ENCODE measurements around the gene FXYD2. TPM values are rescaled to one million over a fixed set of nuclear protein-coding genes. Genes with fewer than 3 reads are reported as not detected.
A peak's percentile ranks its signal among the peaks of the same experiment; 100 is the strongest.

Gene FXYD2
- total and polyA plus RNA-seq, 10 of the 15 experiments (the other 5 are each of a cell fraction or from before 2014, with no cell fraction given) = 1.2 to 4.5 (median 2.4) TPM

DNA sequence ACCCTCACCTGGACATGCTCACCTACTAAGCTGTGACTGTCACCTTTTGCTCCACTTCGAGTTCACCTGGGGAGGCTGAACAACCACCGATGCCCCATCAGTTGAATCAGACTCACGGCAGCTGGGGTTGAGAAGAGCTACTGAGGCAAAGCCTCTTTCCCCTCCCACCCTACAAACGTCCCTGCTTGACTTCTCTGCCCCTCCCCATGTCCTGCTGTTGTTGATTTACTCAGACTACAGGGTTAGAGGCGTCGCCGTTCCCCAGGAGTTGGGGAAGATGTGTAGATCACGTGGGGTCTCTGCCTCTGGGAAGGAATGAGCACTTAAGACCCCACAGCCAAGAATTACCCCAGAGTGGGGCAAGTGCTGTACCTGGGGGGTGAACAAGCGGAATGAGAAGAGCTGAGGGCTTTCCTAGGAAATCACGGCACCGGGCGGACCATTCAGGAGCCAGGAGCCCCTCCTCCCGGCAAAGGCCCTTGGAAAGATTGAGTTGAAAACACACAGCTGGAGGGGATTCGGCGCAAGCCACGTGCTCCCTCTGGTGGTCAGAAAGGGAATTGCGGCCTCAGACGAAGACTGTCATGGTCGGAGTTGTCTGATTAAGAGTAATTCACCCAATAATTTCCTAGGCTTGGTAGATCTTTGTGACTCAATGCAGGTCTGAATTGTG, 7.0 kb downstream of the FXYD2 start:
- SMC1A ChIA-PET (ENCODE audit: uncharacterized antibody, unreplicated experiment) = interaction anchor here (0.8 to 11.7 kb wide), 23 partner anchors 10 to 586 kb away, joined by 3 to 318 read pairs (median 5); partner anchors contain the start of gene PCSK7
- no peak overlapping the region for H3K4me3 ChIP-seq
- ATAC-seq = peak; percentile 47
- peak overlapping the region; percentile 66 for H3K9ac ChIP-seq (ENCODE audit: control insufficient read depth, insufficient read depth, low read length)
- CTCF ChIA-PET = interaction anchor here (0.5 to 16.0 kb wide), 41 partner anchors 9 to 591 kb away, joined by 3 to 503 read pairs (median 4); partner anchors contain the start of genes IL10RA and TMPRSS13
- POLR2A ChIA-PET = interaction anchor here (0.5 to 4.8 kb wide), 12 partner anchors 9 to 393 kb away, joined by 3 to 47 read pairs (median 4); no protein-coding TSS in a partner anchor
- intact Hi-C loops (cut with micrococcal nuclease; ENCODE audit: unreplicated experiment) = loop anchor here (1.0 to 10.0 kb wide), 6 partner anchors 10 to 1893 kb away; partner anchors contain the start of genes KMT2A, PCSK7 and RNF214
- whole genome bisulfite sequencing (ENCODE audit: insufficient coverage, insufficient replicate concordance, low lambda C conversion rate, missing lambda C conversion rate) = 8% methylated on average over 19 of the region's 19 CpGs
- peak; percentile 83 for FAIRE-seq
- peak overlapping the region; percentile 87 for H3K27ac ChIP-seq (ENCODE audit: control insufficient read depth, insufficient read depth)
- H3K79me2 ChIP-seq (ENCODE audit: control insufficient read depth, insufficient read depth, low read length) = peaks cover 2% of the 10 kb centered on the region; the same call in 1 of the 2 replicates
- peak overlapping the region; percentile 68 for H2AFZ ChIP-seq (ENCODE audit: control insufficient read depth, low read depth, low read length)
- no peaks in the 10 kb centered on the region for H3K36me3 ChIP-seq (ENCODE audit: control insufficient read depth in 2 of 2, insufficient read depth in 2 of 2, low read length in 1 of 2)
- H3K4me1 ChIP-seq (ENCODE audit: control insufficient read depth, insufficient read depth, low read length) = peaks cover 55% of the 10 kb centered on the region
- no peaks in the 10 kb centered on the region for H3K9me3 ChIP-seq (replicated peaks; ENCODE audit: control insufficient read depth, insufficient read depth, low read length)
- BruUV-seq (replicated peaks) = no TSS peak
- RAD21 ChIA-PET (ENCODE audit: unreplicated experiment) = interaction anchor here (0.8 to 22.6 kb wide), 27 partner anchors 9 to 586 kb away, joined by 3 to 393 read pairs (median 4); partner anchors contain the start of genes IL10RA and PCSK7
- no peaks in the 10 kb centered on the region for H3K27me3 ChIP-seq (replicated peaks in 1 of 2; ENCODE audit: control insufficient read depth in 2 of 2, insufficient read depth in 2 of 2, low read length in 1 of 2)
- in situ Hi-C loops (cut with MboI) = no loop called here
- peak overlapping the region; percentile 49 for H3K4me2 ChIP-seq (ENCODE audit: control insufficient read depth, insufficient read depth)
- H4K20me1 ChIP-seq (ENCODE audit: control insufficient read depth, insufficient read depth) = no peaks in the 10 kb centered on the region
- peak; percentile 93 for DNase-seq (ENCODE audit: low read depth, low spot score)
- TF ChIP-seq EGR1 (IDR thresholded peaks at IDR 0.05; ENCODE audit: borderline replicate concordance in 1 of 2, low read depth in 2 of 2, low read length in 2 of 2) (no peak), POU2F2 (IDR thresholded peaks at IDR 0.05; ENCODE audit: borderline replicate concordance, low read depth, low read length) (peak; percentile 23; the same call in 1 of the 3 replicates), SMAD5 (IDR thresholded peaks at IDR 0.05; ENCODE audit: low read depth) (no peak), DPF2 (IDR thresholded peaks at IDR 0.05) (no peak), ATF7 (IDR thresholded peaks at IDR 0.05; ENCODE audit: low read depth) (no peak; the same call in 1 of the 2 replicates), TCF3 (IDR thresholded peaks at IDR 0.05; ENCODE audit: borderline replicate concordance, insufficient read depth, low read depth, low read length) (peak; percentile 91; the same call in 1 of the 2 replicates), IKZF1 (conservative IDR thresholded peaks at IDR 0.05) (no peak), TAF1 (IDR thresholded peaks at IDR 0.05; ENCODE audit: borderline replicate concordance, low read depth, low read length) (peak; percentile 53)
- TF ChIP-seq, protein P1, sequence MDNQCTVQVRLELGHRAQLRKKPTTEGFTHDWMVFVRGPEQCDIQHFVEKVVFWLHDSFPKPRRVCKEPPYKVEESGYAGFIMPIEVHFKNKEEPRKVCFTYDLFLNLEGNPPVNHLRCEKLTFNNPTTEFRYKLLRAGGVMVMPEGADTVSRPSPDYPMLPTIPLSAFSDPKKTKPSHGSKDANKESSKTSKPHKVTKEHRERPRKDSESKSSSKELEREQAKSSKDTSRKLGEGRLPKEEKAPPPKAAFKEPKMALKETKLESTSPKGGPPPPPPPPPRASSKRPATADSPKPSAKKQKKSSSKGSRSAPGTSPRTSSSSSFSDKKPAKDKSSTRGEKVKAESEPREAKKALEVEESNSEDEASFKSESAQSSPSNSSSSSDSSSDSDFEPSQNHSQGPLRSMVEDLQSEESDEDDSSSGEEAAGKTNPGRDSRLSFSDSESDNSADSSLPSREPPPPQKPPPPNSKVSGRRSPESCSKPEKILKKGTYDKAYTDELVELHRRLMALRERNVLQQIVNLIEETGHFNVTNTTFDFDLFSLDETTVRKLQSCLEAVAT (IDR thresholded peaks at IDR 0.05) = no peak
- TF ChIP-seq, protein P2, sequence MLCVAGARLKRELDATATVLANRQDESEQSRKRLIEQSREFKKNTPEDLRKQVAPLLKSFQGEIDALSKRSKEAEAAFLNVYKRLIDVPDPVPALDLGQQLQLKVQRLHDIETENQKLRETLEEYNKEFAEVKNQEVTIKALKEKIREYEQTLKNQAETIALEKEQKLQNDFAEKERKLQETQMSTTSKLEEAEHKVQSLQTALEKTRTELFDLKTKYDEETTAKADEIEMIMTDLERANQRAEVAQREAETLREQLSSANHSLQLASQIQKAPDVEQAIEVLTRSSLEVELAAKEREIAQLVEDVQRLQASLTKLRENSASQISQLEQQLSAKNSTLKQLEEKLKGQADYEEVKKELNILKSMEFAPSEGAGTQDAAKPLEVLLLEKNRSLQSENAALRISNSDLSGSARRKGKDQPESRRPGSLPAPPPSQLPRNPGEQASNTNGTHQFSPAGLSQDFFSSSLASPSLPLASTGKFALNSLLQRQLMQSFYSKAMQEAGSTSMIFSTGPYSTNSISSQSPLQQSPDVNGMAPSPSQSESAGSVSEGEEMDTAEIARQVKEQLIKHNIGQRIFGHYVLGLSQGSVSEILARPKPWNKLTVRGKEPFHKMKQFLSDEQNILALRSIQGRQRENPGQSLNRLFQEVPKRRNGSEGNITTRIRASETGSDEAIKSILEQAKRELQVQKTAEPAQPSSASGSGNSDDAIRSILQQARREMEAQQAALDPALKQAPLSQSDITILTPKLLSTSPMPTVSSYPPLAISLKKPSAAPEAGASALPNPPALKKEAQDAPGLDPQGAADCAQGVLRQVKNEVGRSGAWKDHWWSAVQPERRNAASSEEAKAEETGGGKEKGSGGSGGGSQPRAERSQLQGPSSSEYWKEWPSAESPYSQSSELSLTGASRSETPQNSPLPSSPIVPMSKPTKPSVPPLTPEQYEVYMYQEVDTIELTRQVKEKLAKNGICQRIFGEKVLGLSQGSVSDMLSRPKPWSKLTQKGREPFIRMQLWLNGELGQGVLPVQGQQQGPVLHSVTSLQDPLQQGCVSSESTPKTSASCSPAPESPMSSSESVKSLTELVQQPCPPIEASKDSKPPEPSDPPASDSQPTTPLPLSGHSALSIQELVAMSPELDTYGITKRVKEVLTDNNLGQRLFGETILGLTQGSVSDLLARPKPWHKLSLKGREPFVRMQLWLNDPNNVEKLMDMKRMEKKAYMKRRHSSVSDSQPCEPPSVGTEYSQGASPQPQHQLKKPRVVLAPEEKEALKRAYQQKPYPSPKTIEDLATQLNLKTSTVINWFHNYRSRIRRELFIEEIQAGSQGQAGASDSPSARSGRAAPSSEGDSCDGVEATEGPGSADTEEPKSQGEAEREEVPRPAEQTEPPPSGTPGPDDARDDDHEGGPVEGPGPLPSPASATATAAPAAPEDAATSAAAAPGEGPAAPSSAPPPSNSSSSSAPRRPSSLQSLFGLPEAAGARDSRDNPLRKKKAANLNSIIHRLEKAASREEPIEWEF (IDR thresholded peaks at IDR 0.05; ENCODE audit: insufficient replicate concordance, low read depth, low read length) = no peak
- TF ChIP-seq, protein P3, sequence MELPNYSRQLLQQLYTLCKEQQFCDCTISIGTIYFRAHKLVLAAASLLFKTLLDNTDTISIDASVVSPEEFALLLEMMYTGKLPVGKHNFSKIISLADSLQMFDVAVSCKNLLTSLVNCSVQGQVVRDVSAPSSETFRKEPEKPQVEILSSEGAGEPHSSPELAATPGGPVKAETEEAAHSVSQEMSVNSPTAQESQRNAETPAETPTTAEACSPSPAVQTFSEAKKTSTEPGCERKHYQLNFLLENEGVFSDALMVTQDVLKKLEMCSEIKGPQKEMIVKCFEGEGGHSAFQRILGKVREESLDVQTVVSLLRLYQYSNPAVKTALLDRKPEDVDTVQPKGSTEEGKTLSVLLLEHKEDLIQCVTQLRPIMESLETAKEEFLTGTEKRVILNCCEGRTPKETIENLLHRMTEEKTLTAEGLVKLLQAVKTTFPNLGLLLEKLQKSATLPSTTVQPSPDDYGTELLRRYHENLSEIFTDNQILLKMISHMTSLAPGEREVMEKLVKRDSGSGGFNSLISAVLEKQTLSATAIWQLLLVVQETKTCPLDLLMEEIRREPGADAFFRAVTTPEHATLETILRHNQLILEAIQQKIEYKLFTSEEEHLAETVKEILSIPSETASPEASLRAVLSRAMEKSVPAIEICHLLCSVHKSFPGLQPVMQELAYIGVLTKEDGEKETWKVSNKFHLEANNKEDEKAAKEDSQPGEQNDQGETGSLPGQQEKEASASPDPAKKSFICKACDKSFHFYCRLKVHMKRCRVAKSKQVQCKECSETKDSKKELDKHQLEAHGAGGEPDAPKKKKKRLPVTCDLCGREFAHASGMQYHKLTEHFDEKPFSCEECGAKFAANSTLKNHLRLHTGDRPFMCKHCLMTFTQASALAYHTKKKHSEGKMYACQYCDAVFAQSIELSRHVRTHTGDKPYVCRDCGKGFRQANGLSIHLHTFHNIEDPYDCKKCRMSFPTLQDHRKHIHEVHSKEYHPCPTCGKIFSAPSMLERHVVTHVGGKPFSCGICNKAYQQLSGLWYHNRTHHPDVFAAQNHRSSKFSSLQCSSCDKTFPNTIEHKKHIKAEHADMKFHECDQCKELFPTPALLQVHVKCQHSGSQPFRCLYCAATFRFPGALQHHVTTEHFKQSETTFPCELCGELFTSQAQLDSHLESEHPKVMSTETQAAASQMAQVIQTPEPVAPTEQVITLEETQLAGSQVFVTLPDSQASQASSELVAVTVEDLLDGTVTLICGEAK (IDR thresholded peaks at IDR 0.05; ENCODE audit: borderline replicate concordance) = no peak
